ENCODE results near the gene WWOX. TPM values are rescaled to one million over a fixed set of nuclear protein-coding genes. Genes with fewer than 3 reads are reported as not detected.

The WWOX gene
- total and polyA plus RNA-seq, 3 donors from 2014 or later: 20.6 to 76.7 (median 64.1) TPM

- Histone ChIP-seq H3K36me3 (ENCODE audit: low read depth, missing control alignments) (no peaks in the 10 kb centered on the region), H3K4me3 (no peak overlapping the region), H3K27me3 (no peaks in the 10 kb centered on the region), H3K9me3 (no peaks in the 10 kb centered on the region), H3K27ac (no peak overlapping the region), H3K4me1 (no peaks in the 10 kb centered on the region)
- intact Hi-C loops (cut with DNase I; ENCODE audit: low total_unique reads): no loop called here
- no peak for TF ChIP-seq POLR2A (IDR thresholded peaks at IDR 0.05)
- no peak for TF ChIP-seq CTCF (IDR thresholded peaks at IDR 0.05)
- WGBS, 2 donors: 83 to 85% methylated on average over 7 of the region's 7 CpGs
- DNase-seq: no peak
These were observed 997.7 kb downstream of the WWOX start for GRCh38 chr16:79097166-79097565.

DNA sequence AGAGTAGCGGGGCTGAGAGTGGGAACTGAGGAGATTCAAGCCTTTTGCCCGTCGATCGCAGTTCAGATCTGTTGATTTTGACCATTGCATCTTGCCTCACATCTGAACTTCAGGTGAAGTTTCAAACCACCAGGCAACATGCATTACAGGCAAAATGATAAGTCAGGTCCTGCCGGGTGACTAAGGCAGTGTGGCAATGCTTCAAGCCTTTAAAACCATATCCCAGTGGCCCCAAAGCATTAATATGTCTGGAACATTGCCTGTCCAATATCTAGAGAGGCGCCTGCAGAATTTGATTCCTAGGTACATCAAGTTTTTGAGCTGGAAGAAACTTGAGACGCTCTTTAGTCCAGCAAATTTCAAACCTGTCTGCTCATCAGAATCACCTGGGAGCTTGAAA is 998.3 kb downstream of the WWOX start:
- no peaks in the 10 kb centered on the region for H3K27me3 ChIP-seq
- H3K4me3 ChIP-seq: no peak overlapping the region
- H3K36me3 ChIP-seq (ENCODE audit: low read depth, missing control alignments): no peaks in the 10 kb centered on the region
- no peak overlapping the region for H3K27ac ChIP-seq
- no peaks in the 10 kb centered on the region for H3K9me3 ChIP-seq
- intact Hi-C loops (cut with DNase I; ENCODE audit: low total_unique reads): no loop called here
- TF ChIP-seq POLR2A (IDR thresholded peaks at IDR 0.05) (no peak), CTCF (IDR thresholded peaks at IDR 0.05) (no peak)
- H3K4me1 ChIP-seq: no peaks in the 10 kb centered on the region
- 93 to 95% methylated on average over 7 of the region's 7 CpGs for WGBS, 2 donors
- DNase-seq: no peak

GRCh38 chr16:79098907-79099306 is 999.5 kb downstream of the WWOX start:
- WGBS, 2 donors: 89 to 96% methylated on average over 3 of the region's 3 CpGs
- intact Hi-C loops (cut with DNase I; ENCODE audit: low total_unique reads): no loop called here
- no peaks in the 10 kb centered on the region for H3K9me3 ChIP-seq
- H3K36me3 ChIP-seq (ENCODE audit: low read depth, missing control alignments): no peaks in the 10 kb centered on the region
- no peak overlapping the region for H3K27ac ChIP-seq
- TF ChIP-seq POLR2A (IDR thresholded peaks at IDR 0.05) (no peak), CTCF (IDR thresholded peaks at IDR 0.05) (no peak)
- H3K4me3 ChIP-seq: no peak overlapping the region
- DNase-seq: no peak
- no peaks in the 10 kb centered on the region for H3K4me1 ChIP-seq
- no peaks in the 10 kb centered on the region for H3K27me3 ChIP-seq

GRCh38 chr16:79099716-79100115 is 1000.3 kb downstream of the WWOX start:
- Histone ChIP-seq H3K4me3 (no peak overlapping the region), H3K27me3 (no peaks in the 10 kb centered on the region), H3K27ac (no peak overlapping the region), H3K36me3 (ENCODE audit: low read depth, missing control alignments) (no peaks in the 10 kb centered on the region), H3K9me3 (no peaks in the 10 kb centered on the region), H3K4me1 (no peaks in the 10 kb centered on the region)
- intact Hi-C loops (cut with DNase I; ENCODE audit: low total_unique reads): no loop called here
- 65 to 81% methylated on average over 2 of the region's 2 CpGs for WGBS, 2 donors
- DNase-seq: no peak
- TF ChIP-seq POLR2A (IDR thresholded peaks at IDR 0.05) (no peak), CTCF (IDR thresholded peaks at IDR 0.05) (no peak)

DNA sequence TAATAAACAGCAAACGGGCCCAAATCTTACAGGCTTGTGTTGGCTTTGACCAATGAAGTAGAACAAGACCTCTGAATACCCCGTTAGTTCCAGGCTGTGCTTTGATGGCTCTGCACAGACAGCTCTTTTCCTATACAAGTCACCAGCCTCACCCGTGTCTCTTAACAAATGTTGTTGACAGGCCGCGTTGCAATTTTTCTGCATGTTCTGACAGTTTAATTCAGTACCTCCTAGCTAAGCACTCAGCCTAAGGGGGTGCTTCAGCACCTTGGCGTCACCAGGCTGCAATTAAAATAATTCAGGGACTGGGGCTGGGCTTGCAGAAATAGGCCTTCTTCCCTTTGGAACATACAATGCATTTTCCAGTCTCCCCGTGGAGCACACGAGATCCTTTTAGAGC is 1001.0 kb downstream of the WWOX start:
- WGBS, 2 donors: 66 to 80% methylated on average over 8 of the region's 8 CpGs
- no peak for DNase-seq
- H3K27ac ChIP-seq: no peak overlapping the region
- TF ChIP-seq POLR2A (IDR thresholded peaks at IDR 0.05) (no peak), CTCF (IDR thresholded peaks at IDR 0.05) (no peak)
- no peaks in the 10 kb centered on the region for H3K4me1 ChIP-seq
- no peak overlapping the region for H3K4me3 ChIP-seq
- H3K9me3 ChIP-seq: no peaks in the 10 kb centered on the region
- H3K36me3 ChIP-seq (ENCODE audit: low read depth, missing control alignments): no peaks in the 10 kb centered on the region
- no peaks in the 10 kb centered on the region for H3K27me3 ChIP-seq
- intact Hi-C loops (cut with DNase I; ENCODE audit: low total_unique reads): no loop called here
